Dedifferentiated amniotic fluid mesenchymal stem cell (primary cell): ENCODE measurements around the gene PLAAT3.
"Not testable (repeated sequence)": the region's sequence is repeated elsewhere in the genome, so short reads cannot be mapped to it uniquely, and the experiment has no call there.

ENCODE experiments used
- DNase-seq: peaks from one replicate; pipeline ENCODE4 v3.0.0-alpha.2; 2016; ENCODE audit errors: extremely low spot score

Gene PLAAT3

DNA sequence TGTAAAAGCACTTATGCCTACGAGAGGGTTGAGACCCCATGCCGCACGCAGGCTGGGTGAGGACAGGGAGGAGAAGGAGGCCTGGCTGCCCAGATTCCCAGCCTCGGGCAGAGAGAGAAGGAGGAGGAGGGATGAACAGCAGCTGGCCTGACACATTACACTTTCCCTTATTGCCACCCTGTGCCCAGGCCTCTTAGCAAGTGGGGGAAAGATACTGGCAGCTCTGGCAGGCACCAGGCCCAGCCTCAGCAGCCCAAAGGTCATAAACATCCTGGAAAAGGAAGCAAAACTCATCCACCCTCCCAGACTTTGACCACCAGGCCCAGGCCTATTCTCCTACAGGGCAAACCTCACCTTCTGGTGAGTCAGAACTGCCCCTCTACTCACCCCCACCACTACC, 4.7 kb downstream of the PLAAT3 start:
- no peak for DNase-seq

DNA sequence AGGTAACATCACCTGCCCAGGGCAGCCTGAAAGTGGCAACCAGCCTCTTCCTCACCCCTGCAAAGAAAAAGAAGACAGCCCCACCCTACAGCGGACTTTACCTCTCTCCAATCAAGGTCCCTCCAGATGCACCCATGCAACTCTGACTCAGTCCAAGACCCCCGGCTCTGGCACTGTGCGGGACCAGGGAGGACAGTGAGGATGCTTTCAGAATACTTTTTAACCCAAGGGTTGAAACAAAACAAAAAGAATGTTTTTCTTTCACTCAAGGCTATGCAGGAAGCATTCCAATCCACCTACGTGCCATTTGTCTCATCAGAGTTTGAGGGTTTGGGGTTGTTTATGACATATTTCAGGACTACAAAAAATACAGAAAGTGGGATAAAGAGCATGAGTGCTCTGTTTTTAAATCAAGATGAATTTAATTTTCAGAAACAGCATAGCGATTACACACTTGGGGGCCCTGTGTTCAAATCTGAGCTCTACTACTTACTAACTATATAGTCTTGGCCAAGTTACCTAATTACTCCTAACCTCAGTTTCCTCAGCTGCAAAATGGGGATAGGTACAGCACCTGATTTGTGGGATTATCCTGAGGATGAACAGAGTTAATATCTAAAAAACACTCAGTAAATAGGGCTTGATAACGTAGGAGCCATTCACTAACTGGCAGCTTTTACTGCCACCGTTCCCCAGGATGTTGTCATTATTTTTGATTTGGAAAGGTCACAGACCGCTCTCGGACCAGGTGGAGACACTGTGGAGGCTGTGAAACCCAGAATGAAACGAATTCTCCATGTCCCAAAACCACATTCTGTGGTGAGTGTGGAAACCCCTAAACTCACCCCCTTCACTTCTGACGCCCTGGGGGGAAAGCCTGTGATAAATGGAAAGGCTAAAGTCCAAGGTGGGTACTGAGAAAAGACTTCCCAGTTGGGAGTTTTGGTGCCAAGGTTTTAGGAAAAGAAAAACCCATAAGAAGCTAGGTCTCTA, 5.6 kb downstream of the PLAAT3 start:
- DNase-seq, result peak; percentile 77

DNA sequence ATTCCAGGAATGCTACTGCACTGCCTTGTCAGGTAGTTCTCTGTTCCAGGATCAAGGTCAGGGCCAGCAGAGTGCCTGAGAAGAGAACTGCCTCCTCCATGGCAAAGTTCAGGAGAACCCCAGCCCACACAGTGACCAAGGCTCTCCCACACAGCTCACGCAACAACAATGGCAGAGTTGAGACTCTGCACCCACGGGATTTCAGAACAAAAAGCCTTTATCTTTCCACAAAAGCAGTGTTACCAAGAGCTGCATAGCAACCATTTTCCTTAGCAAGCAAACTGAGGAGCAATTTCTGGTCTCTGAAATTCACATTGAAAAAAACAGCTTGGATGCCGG, 11.1 kb downstream of the PLAAT3 start:
- DNase-seq, result no peak

DNA sequence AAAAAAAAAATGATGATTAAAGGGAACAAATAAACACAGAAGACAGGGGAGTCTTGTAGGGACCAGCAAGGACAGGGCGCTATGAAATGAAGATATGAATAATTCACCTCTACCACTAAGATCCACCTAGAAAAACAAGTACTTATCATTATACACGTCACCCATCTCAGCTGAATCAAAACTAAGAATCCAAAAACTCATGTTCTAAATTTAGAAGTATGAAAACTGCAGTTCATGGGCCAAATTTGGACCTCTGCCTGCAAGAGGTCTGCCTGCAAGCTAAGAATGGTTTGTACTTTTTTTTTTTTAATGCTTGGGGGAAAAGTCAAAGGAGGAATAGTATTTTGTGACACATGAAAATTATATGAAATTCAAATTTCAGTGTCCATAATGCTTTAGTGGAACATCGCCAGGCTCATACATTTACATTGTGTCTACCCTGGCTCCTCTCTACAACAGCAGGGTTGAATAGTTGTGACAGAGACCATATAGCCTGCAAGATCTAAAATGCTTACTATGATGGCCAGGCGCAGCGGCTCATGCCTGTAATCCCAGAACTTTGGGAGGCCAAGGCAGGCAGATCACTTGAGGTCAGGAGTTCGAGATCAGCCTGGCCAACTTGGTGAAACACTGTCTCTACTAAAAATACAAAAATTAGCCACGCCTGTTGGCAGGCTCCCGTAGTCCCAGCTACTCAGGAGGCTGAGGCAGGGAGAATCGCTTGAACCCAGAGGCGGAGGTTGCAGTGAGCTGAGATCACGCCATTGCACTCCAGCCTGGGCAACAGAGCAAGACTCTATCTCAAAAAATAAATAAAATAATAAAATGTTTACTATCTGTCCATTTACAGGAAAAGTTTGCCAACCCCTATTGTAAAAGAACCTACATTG, 11.7 kb downstream of the PLAAT3 start:
- DNase-seq, result peak; percentile 40

DNA sequence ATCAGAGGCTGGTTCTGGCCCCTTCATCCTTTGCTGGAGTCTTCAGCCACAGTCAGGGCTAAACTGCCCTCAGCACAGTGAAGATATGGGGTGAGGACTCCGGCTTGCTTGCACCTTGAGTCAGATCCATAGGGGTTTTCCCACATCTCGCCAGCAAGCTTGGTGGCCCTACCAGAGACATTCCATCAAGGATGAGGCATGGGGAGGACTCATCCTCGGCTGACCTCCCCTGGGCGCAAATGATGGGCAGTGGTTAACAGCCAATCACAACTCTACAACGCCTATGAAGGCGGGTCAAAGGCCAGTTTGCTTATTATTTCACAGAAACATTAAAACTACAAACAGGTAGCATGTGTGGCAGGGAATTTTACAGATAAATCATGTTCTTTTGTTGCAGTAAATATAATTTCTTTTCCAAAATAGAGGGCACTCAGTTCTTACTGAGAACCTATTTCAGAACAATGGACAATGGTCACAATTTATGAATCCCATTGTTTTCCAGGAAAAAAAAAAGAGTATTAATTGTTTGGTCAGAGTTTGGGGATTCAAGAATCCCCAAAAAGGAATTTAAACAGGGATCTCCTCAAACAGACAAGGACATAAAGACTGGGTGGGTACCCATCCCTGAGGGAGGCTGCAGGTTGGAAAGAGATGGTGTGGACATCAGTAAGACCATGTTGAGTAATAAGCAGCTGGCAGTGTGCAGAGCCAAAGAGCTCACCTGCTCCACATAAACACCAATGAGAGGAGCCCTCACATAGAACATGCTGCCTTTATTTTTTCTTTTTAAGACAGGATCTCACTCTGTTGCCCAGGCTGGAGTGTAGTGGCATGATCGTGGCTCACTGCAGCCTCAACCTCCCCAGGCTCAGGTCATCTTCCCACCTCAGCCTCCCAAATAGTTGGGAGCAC, 14.8 kb downstream of the PLAAT3 start:
- no peak for DNase-seq

DNA sequence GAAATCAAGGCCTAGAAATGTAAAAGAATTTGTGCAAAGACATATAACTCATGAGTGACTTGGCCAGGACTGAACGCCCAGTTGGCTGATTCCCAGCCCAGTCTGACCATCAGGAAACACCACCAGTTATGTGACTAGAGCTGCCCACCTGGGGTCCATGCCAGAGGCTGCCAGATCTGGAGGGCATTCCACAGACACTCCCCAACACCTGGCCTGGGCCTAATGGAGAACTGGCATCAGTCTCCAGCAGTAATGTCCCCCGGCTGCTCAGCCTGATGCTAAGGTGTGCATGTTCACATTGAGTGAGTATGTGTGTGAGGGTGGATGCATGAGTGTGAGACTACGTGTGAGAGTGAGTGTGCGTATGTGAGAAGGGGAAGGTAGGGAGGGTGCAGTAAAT, 15.7 kb downstream of the PLAAT3 start:
- DNase-seq, result no peak

DNA sequence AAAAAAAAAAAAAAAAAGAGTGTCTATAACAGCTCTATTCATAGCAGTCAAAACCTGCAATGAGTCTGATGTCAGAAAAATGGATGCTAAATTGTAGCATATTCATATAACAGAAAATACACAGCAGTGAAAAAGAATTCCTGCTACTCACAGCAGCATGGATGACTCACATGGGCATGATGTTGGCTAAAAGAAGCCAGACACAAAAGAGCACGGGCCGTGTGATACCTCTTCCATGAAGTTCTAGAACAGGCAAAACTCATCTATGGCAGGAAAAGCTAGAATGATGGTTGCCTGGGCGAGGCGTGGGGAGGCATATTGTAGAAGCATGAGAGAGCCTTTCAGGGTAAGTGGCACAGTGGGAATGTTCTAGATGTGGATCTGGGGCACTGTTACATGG, 18.9 kb downstream of the PLAAT3 start:
- DNase-seq, result no peak

DNA sequence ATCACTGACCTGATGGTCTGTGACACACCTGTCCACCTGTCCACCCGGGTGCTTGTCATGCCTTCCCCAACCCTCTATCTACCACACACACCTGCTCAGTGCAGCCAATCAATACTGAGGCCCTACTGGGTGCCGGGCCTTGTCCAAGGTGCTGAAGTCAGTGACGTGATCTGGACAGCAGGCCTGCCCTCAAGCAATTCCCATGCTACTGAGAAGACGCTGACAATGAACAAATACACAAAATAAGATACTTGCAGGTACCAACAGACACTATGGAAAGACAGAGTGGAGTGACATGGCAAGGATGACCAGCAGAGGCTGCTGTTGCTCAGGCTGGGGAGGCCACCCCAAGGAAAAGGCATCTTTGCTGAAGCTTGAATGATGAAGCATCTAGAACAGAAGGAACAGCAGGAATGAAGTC, 21.2 kb downstream of the PLAAT3 start:
- no peak for DNase-seq

DNA sequence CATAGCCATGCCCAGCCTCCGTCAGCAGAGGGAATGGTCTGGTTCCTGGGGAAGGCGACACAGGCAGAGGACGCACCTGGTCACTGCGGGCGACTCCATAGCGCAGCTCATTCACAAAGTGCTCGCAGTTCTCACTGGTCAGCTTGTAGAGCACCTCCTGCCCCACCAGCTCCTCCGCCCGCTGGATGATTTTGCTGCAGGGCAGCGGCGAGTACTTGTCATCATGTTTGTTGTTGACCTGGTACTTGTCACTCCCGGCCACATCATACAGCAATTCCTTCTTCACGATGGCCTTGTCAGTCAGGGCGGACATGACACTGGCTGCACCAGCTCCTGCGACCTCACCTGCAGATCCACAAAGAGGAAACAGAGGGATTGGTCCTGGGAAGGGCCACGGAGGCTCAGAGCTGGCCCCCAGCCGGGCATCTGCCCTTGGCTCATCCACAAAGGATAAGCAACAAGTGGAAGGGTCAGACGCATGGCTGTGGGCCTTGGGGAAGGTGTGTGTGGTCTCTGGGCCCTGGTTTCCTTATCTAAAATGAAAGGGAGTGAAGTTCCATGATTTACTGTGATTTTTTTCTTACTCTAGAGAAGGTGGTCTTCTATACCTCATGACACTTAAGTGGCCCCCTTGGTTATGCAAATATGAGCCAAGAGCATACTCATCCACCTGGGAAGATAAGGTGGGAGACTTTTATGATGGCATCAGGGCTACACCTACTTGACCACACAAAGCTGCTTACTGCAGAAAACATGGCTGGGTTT, 24.0 kb downstream of the PLAAT3 start:
- DNase-seq, result no peak

DNA sequence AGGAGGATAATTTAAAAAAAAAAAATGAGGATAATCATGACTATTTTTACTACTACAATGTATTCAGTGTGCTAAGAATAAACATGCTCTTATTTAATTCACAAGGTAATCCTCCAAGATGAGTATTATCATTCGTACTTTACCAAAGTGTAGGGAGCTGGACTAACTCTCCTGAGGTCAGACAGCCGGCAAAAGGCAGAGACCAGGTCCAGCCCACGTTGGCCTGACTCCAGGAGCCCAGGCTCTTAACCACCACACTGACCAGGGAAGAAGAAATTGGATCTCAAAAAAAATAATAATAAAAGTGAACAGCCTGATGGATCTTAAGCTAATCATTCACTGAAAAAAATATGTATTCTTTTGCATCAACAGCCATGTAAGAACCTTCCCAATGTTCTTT, 25.2 kb downstream of the PLAAT3 start:
- DNase-seq, result no peak

DNA sequence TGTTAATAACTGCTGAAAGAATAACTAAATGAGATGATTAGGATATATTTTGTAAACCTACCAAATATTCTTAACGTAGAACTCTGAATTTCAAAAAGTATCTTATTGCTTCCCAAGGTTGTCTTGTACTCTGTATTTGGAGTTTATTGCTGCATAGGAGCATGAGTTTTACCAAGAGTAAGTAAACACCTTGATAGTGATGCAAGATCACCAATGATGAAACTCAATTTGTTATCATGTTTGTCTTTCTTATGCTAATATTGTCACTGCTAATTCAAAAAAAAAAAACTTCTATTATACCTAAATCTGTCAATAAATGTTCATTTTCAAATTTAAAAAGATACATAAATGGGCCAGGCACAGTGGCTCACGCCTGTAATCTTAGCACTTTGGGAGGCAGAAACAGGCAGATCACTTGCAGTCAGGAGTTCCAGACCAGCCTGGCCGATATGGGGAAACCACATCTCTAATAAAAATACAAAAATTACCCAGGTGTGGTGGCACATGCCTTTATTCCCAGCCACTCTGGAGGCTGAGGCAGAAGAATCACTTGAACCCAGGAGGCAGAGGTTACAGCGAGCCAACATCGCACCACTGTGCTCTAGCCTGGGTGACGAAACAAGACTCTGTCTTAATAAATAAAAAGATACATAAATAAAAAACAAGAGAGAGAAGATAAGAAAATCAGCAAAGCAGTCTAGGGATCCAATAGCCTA, 27.6 kb downstream of the PLAAT3 start:
- no peak for DNase-seq

DNA sequence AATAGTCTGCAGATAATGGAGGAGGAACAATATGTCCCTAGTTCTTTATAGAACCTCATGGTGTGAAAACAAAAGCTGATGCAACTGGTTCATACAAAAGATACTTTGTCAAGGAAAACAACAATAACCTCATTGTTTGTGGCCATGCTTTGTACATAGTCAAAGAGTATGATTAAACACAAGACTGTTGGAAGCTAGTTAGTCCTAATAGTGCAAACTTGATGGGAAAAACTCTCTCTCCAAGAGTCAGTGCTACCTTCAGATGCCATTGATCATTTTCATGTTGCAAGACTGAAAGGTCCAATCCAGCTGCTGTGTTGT, 30.9 kb downstream of the PLAAT3 start:
- DNase-seq, result no peak

DNA sequence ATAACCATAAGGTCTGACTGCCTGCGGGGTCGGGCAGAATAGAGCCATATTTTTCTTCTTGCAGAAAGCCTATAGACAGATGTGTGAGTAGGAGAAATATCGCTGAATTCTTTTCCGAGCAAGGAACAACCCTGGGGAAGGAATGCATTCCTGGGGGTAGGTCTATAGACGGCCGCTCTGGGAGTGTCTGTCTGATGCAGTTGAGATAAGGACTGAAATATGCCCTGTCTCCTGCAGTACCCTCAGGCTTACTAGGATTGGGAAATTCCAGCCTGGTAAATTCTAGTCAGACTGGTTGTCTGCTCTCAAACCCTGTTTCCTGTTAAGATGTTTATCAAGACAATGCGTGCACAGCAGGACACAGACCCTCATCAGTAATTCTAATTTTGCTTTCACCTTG, 33.0 kb downstream of the PLAAT3 start:
- DNase-seq, result not testable (repeated sequence)

DNA sequence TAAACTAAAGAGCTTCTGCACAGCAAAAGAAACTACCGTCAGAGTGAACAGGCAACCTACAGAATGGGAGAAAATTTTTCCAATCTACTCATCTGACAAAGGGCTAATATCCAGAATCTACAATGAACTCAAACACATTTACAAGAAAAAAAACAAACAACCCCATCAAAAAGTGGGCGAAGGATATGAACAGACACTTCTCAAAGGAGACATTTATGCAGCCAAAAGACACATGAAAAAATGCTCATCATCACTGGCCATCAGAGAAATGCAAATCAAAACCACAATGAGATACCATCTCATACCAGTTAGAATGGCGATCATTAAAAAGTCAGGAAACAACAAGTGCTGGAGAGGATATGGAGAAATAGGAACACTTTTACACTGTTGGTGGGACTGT, 35.4 kb downstream of the PLAAT3 start:
- DNase-seq, result not testable (repeated sequence)

DNA sequence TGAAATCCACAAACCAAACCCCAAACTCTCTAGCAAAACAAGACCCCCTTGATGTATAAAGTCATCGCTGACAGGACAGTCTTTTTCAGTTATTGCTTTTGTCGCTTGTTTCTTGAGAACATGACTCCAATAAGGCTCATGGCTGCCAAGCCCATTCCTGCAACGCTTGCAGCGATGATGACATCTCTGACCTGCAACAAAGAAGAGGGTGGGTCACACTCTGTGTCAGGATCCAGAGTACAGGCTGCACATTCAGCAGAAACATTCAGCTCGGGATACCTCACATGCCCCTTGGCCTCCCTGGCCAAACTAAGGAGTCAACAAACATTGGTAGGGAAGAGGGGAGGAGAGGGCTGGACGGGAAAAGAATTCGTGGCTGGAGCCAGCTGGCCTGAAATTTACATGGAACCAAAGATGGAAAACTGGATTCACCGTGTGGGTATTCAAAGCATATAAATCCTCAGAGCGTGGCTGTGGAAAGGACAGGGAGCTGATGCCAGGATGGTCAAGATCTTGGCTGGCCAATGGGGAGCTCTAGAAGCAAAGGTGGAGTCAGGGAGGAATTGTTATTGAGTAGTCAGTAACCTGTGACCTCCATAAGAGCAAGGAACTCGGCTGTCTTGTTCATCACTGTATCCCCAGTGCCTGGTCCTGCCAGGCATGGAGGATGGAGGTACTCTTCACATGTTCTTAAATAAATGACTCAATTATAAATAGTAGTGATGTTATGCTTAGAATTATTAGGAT, 39.2 kb downstream of the PLAAT3 start:
- DNase-seq, result no peak

DNA sequence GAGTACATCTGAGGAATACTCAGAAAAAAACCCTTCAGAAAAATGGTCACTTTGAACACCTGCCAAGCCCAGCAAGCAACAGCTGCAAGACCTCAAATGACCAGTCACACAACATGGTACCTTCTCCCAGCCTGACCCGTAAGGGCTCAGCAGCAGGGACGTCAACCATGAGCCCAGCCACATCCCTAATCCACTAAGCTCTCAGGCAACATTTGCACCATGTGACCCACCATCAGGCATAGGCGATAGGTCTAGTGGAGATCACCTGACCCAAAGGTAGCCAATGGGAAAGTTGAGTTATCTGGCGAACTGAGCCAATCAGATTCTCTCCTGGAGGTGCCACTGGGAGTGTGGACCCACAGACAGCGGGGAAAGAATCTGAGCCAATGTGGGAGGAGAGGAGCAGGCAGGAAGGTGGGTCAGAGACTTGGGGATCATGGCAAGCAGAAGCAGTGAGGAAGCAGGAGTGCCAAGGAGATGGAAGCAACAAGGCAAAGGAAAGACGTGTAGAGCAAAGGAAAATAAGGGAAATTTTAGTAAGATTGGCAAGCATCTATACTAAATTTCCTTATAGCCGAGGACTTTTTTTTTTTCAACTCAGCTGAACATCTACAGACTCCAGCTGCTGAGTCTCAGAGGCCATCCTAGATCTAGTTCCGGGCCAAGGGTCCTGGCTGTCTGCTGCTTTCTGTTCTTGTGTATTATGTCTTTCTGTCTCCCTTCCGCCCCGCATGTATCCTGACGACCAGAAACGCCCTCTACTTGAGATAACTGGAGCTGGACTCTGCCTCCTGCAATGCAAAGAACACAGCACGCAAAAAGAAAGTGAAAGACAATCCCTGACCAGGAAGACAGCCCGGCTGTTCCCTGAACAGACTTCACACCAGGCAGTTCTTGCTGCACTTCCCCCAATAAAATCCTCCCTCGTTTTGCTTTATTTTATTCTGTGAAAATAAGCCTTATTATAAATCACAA, 40.1 kb downstream of the PLAAT3 start:
- no peak for DNase-seq

DNA sequence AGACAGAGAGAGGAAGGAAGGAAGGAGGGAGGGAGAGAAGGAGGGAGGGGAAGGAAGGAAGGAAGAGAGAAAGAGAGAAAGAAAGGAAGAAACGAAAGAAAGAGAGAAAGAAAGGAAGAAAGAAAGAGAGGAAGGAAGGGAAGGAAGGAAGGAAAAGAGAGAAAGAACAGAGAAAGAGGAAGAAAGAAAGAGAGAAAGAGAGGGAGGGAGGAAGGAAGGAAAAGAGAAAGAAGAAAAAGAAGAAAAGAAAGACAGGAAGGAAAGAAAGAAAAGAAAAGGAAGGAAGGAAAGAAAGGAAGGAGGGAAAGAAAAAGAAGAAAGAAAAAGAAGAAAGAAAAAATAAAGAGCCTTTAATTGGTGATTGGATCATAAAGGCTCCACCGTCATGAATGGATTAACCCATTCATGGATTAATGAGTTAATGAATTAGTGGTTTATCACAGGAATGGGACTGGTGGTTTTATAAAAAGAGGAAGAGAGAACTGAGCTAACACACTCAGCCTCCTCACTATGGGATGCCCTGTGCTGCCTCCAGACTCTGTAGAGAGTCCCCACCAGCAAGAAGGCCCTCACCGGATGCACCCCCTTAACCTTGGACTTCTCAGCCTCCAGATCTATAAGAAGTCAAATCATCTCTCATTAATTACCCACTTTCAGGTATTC, 42.1 kb downstream of the PLAAT3 start:
- DNase-seq, result no peak

DNA sequence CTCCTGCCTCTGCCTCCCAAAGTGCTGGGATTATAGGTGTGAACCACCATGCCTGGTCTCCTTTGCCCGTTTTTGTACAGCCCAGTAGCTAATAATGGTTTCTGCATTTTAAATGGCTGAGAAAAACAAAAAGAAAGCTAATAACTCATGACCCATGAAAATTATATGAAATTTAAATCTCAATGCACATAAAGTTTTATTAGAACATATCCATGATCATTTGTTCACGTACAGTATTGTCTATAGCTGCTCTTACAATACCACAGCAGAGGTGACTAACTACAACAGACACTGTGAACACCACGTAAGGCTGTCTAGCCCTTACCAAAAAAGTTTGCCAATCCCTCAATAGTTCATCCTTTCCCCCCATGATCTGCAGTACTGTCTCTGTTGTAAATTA, 44.7 kb downstream of the PLAAT3 start:
- no peak for DNase-seq
